ENCODE data around the gene SRSF1.

GRCh38 chr17:57965521-57966160 lies 41.4 kb downstream of the SRSF1 start:
- TF ChIP-seq CTCF (conservative IDR thresholded peaks at IDR 0.05 in 1 of 2, IDR thresholded peaks at IDR 0.05 in 1 of 2; ENCODE audit: extremely low read depth in 1 of 2, insufficient read depth in 1 of 2, low read depth in 1 of 2, low read length in 2 of 2) (no peak), EZH2 (IDR thresholded peaks at IDR 0.05; ENCODE audit: borderline replicate concordance, low read length) (no peak)
